ENCODE measurements around the gene VAV1. TPM values are rescaled to one million over a fixed set of nuclear protein-coding genes. Genes with fewer than 3 reads are reported as not detected.

VAV1 gene
- total and polyA plus RNA-seq, 9 of the 15 experiments (the other 6 are each of a cell fraction or from before 2014, with no cell fraction given): 0.46 to 20.1 (median 11.1) TPM

DNA sequence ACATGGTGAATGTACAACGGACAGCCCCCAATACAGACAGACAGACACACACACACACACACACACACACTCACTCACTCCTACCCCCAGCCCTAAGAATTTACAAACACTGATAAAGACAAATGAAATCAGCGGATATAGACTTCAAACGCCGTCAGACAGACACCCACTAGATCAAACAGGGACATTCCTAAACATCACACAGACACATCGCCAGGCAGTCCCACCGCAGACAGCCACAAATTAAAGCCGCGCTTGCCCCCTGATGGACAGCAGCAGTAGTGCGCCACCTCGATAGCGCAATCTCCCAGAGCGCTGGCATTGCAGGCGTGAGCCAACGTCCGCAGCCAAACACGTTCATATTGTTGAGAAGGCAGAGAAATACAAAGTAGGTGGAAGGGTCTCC, 90.2 kb downstream of the VAV1 start (continued):
- TF ChIP-seq, protein P1, sequence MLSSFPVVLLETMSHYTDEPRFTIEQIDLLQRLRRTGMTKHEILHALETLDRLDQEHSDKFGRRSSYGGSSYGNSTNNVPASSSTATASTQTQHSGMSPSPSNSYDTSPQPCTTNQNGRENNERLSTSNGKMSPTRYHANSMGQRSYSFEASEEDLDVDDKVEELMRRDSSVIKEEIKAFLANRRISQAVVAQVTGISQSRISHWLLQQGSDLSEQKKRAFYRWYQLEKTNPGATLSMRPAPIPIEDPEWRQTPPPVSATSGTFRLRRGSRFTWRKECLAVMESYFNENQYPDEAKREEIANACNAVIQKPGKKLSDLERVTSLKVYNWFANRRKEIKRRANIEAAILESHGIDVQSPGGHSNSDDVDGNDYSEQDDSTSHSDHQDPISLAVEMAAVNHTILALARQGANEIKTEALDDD (IDR thresholded peaks at IDR 0.05): no peak
- TF ChIP-seq HDAC1 (IDR thresholded peaks at IDR 0.05) (peak in 1 of 2 experiments; percentile 57; a peak in 1 of 4 replicates), ZNF282 (CRISPR knock-in tag; IDR thresholded peaks at IDR 0.05) (no peak), BCOR (IDR thresholded peaks at IDR 0.05) (peak; percentile 40; the same call in 1 of the 2 replicates), RBM15 (IDR thresholded peaks at IDR 0.05; ENCODE audit: insufficient read depth, low read length) (no peak), ERF (CRISPR knock-in tag; IDR thresholded peaks at IDR 0.05) (no peak), CREM (IDR thresholded peaks at IDR 0.05; ENCODE audit: low read depth) (0 out of 2 replicates have a peak, but pooled peaks have one; percentile 50), ZNF41 (CRISPR knock-in tag; conservative IDR thresholded peaks at IDR 0.05) (no peak), ZNF77 (CRISPR knock-in tag; IDR thresholded peaks at IDR 0.05) (no peak), ZNF3 (CRISPR knock-in tag; IDR thresholded peaks at IDR 0.05) (no peak), ATF2 (CRISPR knock-in tag; IDR thresholded peaks at IDR 0.05) (no peak), PTRF (tag; IDR thresholded peaks at IDR 0.05) (no peak), KDM5B (IDR thresholded peaks at IDR 0.05; ENCODE audit: insufficient replicate concordance, low read depth, low read length) (no peak), RUNX1 (IDR thresholded peaks at IDR 0.05; ENCODE audit: low read depth) (no peak), JUND (IDR thresholded peaks at IDR 0.05; ENCODE audit: borderline replicate concordance, low read depth, low read length) (0 out of 2 replicates have a peak, but pooled peaks have one; percentile 38), JUND (tag; IDR thresholded peaks at IDR 0.05; ENCODE audit: borderline replicate concordance, low read depth, low read length) (no peak; the same call in 2 of the 3 replicates), ZBTB43 (CRISPR knock-in tag; IDR thresholded peaks at IDR 0.05) (no peak), FOXJ3 (CRISPR knock-in tag; IDR thresholded peaks at IDR 0.05) (no peak), FOXJ2 (tag; IDR thresholded peaks at IDR 0.05) (no peak), DPF2 (IDR thresholded peaks at IDR 0.05) (peak; percentile 27), NR4A1 (CRISPR knock-in tag; IDR thresholded peaks at IDR 0.05) (no peak), NR4A1 (tag; IDR thresholded peaks at IDR 0.05) (no peak), ZNF511 (CRISPR knock-in tag; IDR thresholded peaks at IDR 0.05) (no peak), PRPF4 (IDR thresholded peaks at IDR 0.05; ENCODE audit: insufficient read depth, low read depth, low read length, poor library complexity, severe bottlenecking) (no peak), ZEB2 (IDR thresholded peaks at IDR 0.05) (0 out of 2 replicates have a peak, but pooled peaks have one; percentile 30), NBN (IDR thresholded peaks at IDR 0.05; ENCODE audit: low read depth) (0 out of 2 replicates have a peak, but pooled peaks have one; percentile 49), GABPB1 (CRISPR knock-in tag; IDR thresholded peaks at IDR 0.05) (0 out of 2 replicates have a peak, but pooled peaks have one; percentile 53)

Data from K562 (cell line).